SK-N-SH (cell line): ENCODE results near the gene TGFA.

Experiments
- EP300 ChIP-seq, 2 experiments: IDR thresholded peaks; 2 replicates each; pipeline versions ENCODE4 v1.4.0 to v1.6.1; 2012; ENCODE audit warnings: borderline replicate concordance in 1 of 2, low read depth in 1 of 2, low read length in 1 of 2
- EZH2phosphoT487 ChIP-seq: fragments of 200-600 bp; sonication (generic); IDR thresholded peaks from 2 replicates; pipeline ENCODE4 v1.6.1; 2017; ENCODE audit warnings: low read depth, mixed run types, mild to moderate bottlenecking, antibody characterized with exemption, moderate library complexity, borderline replicate concordance
- FOXJ3 ChIP-seq: sonication (generic); formaldehyde crosslinking; IDR thresholded peaks from 2 replicates; pipeline ENCODE4 v1.5.1; 2020; ENCODE audit warnings: mild to moderate bottlenecking, missing genetic modification reagents
- POLR2AphosphoS5 ChIP-seq: IDR thresholded peaks from 2 replicates; pipeline ENCODE4 v1.6.1; 2012; ENCODE audit warnings: low read depth, low read length
- RAD21 ChIP-seq: IDR thresholded peaks from 2 replicates; pipeline ENCODE4 v1.6.1; 2012; ENCODE audit warnings: mild to moderate bottlenecking, low read length
- TAF1 ChIP-seq: IDR thresholded peaks from 2 replicates; pipeline ENCODE4 v1.6.1; 2012; ENCODE audit warnings: low read depth, mild to moderate bottlenecking, low read length, moderate library complexity, borderline replicate concordance
- TF ChIP-seq, protein P1 (sequence below): fragments of 200-600 bp; sonication (generic); IDR thresholded peaks from 2 replicates; pipeline ENCODE4 v1.6.1; 2017; ENCODE audit warnings: antibody characterized with exemption, mild to moderate bottlenecking, moderate library complexity

DNA sequence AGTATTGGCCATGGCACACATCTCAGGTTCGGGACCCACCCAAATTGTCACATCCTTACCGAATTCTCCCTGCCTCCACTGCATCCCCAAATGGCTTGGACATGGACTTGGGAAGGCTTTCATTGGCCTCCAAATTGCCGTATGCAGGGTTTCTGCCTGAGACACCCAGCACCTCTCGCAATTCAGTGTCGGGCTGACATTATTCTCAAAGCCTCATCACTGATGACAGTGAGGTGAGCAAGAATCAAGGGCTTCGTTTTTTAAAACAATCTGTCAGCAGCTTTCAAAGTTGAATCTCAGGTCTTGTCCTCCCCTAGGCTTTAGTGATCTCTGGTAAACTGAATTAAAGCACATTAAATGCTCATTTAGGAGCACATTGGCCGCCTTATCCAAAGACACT is 29.5 kb upstream of the TGFA start:
- TF ChIP-seq, protein P1, sequence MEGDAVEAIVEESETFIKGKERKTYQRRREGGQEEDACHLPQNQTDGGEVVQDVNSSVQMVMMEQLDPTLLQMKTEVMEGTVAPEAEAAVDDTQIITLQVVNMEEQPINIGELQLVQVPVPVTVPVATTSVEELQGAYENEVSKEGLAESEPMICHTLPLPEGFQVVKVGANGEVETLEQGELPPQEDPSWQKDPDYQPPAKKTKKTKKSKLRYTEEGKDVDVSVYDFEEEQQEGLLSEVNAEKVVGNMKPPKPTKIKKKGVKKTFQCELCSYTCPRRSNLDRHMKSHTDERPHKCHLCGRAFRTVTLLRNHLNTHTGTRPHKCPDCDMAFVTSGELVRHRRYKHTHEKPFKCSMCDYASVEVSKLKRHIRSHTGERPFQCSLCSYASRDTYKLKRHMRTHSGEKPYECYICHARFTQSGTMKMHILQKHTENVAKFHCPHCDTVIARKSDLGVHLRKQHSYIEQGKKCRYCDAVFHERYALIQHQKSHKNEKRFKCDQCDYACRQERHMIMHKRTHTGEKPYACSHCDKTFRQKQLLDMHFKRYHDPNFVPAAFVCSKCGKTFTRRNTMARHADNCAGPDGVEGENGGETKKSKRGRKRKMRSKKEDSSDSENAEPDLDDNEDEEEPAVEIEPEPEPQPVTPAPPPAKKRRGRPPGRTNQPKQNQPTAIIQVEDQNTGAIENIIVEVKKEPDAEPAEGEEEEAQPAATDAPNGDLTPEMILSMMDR, result no peak
- TF ChIP-seq EP300 (IDR thresholded peaks at IDR 0.05; ENCODE audit: borderline replicate concordance in 1 of 2, low read depth in 1 of 2, low read length in 1 of 2), result no peak
- no peak for TF ChIP-seq TAF1
- no peak for TF ChIP-seq POLR2AphosphoS5
- TF ChIP-seq FOXJ3 (CRISPR knock-in tag), result no peak
- TF ChIP-seq EZH2phosphoT487, result no peak
- no peak for TF ChIP-seq RAD21
